Stomach (tissue), 4 donors: ENCODE measurements around the gene HEBP2.

Experiments
- CTCF ChIP-seq, 7 experiments: fragments of 450-650 bp in 4 of 7; fragments of 200-600 bp in 3 of 7; sonication (generic) in 3 of 7; IDR thresholded peaks; one replicate each; pipeline ENCODE4 v1.5.1; 2016 to 2019; ENCODE audit warnings: antibody characterized with exemption in 7 of 7, control low read depth in 2 of 7, mild to moderate bottlenecking in 1 of 7
- POLR2AphosphoS5 ChIP-seq, 3 donors: sonication (generic); formaldehyde crosslinking; IDR thresholded peaks; one replicate each; pipeline ENCODE4 v1.6.1; 2016; ENCODE audit warnings: antibody characterized with exemption in 3 of 3

GRCh38 chr6:138455746-138456400 is 51.9 kb downstream of the HEBP2 start:
- TF ChIP-seq POLR2AphosphoS5 (IDR thresholded peaks at IDR 0.05) (no peak), CTCF (IDR thresholded peaks at IDR 0.05) (no peak)
